ENCODE results near the gene ATP8B1. TPM values are rescaled to one million over a fixed set of nuclear protein-coding genes. Genes with fewer than 3 reads are reported as not detected.

The ATP8B1 gene
- total and polyA plus RNA-seq, 2 experiments from 2014 or later: 1.7 to 3.0 TPM

- no peak for ATAC-seq
- Histone ChIP-seq H3F3A (replicated peaks; ENCODE audit: low read depth) (no peaks in the 10 kb centered on the region), H3K4me2 (no peak overlapping the region), H3K79me2 (replicated peaks; ENCODE audit: insufficient read depth) (no peaks in the 10 kb centered on the region), H2AFZ (no peak overlapping the region), H3K9me2 (ENCODE audit: insufficient read depth) (no peaks in the 10 kb centered on the region), H4K20me1 (replicated peaks; ENCODE audit: insufficient read depth) (no peaks in the 10 kb centered on the region), H3K27ac (ENCODE audit: low read depth) (no peak overlapping the region), H3K36me3 (ENCODE audit: insufficient read depth) (no peaks in the 10 kb centered on the region), H3K4me1 (ENCODE audit: insufficient read depth) (no peaks in the 10 kb centered on the region), H3K27me3 (ENCODE audit: insufficient read depth) (no peaks in the 10 kb centered on the region), H3K4me3 (no peak overlapping the region)
- no peak overlapping the region for H3K4me3 Mint-ChIP-seq
- no peak overlapping the region for H3K27ac Mint-ChIP-seq
- no peak for DNase-seq (ENCODE audit: low spot score)
- TF ChIP-seq JUNB (IDR thresholded peaks at IDR 0.05; ENCODE audit: unreplicated experiment): no peak
- TF ChIP-seq CTCF (conservative IDR thresholded peaks at IDR 0.05; ENCODE audit: low read depth in 2 of 2): no peak
- no peak for TF ChIP-seq REST (IDR thresholded peaks at IDR 0.05; ENCODE audit: unreplicated experiment)
- TF ChIP-seq STAT1 (IDR thresholded peaks at IDR 0.05; ENCODE audit: unreplicated experiment): no peak
- no peak for TF ChIP-seq ETS1 (IDR thresholded peaks at IDR 0.05)
- TF ChIP-seq POLR2AphosphoS5 (IDR thresholded peaks at IDR 0.05; ENCODE audit: low read depth): no peak
- no peak for TF ChIP-seq EZH2 (IDR thresholded peaks at IDR 0.05; ENCODE audit: low read depth, unreplicated experiment)
- TF ChIP-seq ZNF114 (CRISPR knock-in tag; IDR thresholded peaks at IDR 0.05): no peak
- no peaks in the 10 kb centered on the region for H3K4me1 Mint-ChIP-seq
- H3K27me3 Mint-ChIP-seq (ENCODE audit: insufficient read depth, low read depth, poor library complexity): peaks cover 5% of the 10 kb centered on the region
- H3K9me3 Mint-ChIP-seq: peaks cover 7% of the 10 kb centered on the region
- H3K36me3 Mint-ChIP-seq (ENCODE audit: low read depth): no peaks in the 10 kb centered on the region
These were observed 24.5 kb upstream of the ATP8B1 start for GRCh38 chr18:57827646-57828045.

GRCh38 chr18:57826252-57826651 is 23.1 kb upstream of the ATP8B1 start:
- Mint-ChIP-seq H3K4me1 (peaks cover 3% of the 10 kb centered on the region; the same call in 2 of the 3 replicates), H3K27ac (no peak overlapping the region)
- no peak for TF ChIP-seq ZNF331 (CRISPR knock-in tag; IDR thresholded peaks at IDR 0.05; ENCODE audit: low read depth)
- TF ChIP-seq ZNF462 (CRISPR knock-in tag; IDR thresholded peaks at IDR 0.05): no peak

More at GRCh38 chr18:57826252-57826651, 23.1 kb upstream of the ATP8B1 start:
- ATAC-seq (no peak), DNase-seq (ENCODE audit: low spot score) (no peak)
- H3K4me3 ChIP-seq: no peak overlapping the region
- no peaks in the 10 kb centered on the region for H3K9me2 ChIP-seq (ENCODE audit: insufficient read depth)
- Mint-ChIP-seq H3K36me3 (ENCODE audit: low read depth) (no peaks in the 10 kb centered on the region), H3K9me3 (peaks cover under 1% of the 10 kb centered on the region; the same call in 2 of the 3 replicates), H3K27me3 (ENCODE audit: insufficient read depth, low read depth, poor library complexity) (peaks cover 8% of the 10 kb centered on the region), H3K4me3 (no peak overlapping the region)
- no peaks in the 10 kb centered on the region for H3K79me2 ChIP-seq (replicated peaks; ENCODE audit: insufficient read depth)
- H3K36me3 ChIP-seq (ENCODE audit: insufficient read depth): no peaks in the 10 kb centered on the region
- no peak overlapping the region for H3K27ac ChIP-seq (ENCODE audit: low read depth)
- H3K27me3 ChIP-seq (ENCODE audit: insufficient read depth): no peaks in the 10 kb centered on the region
- H4K20me1 ChIP-seq (replicated peaks; ENCODE audit: insufficient read depth): no peaks in the 10 kb centered on the region
- no peaks in the 10 kb centered on the region for H3K4me1 ChIP-seq (ENCODE audit: insufficient read depth)
- no peak overlapping the region for H2AFZ ChIP-seq
- no peak overlapping the region for H3K4me2 ChIP-seq
- no peaks in the 10 kb centered on the region for H3F3A ChIP-seq (replicated peaks; ENCODE audit: low read depth)
